Measurements from ENCODE around the gene OOSP2.

DNA sequence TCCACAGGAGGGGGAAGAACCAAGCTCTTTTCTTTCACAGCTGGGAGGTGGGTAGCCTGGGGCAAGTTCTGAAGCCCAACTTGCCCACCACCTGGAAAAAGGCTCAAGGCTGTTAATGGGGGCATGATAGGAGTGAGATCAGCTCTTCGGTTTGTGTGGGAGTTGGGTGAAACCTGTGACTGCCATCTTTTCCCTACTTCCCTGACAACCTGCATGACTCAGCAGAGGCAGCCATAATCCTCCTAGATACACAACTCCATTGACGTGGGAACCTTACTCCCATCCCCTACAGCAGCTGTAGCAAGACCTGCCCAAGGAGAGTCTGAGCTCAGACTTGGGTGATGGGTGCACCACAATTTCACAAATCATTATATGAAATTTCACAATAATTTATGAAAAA lies 36.5 kb upstream of the OOSP2 start:
- TF ChIP-seq, protein P1, sequence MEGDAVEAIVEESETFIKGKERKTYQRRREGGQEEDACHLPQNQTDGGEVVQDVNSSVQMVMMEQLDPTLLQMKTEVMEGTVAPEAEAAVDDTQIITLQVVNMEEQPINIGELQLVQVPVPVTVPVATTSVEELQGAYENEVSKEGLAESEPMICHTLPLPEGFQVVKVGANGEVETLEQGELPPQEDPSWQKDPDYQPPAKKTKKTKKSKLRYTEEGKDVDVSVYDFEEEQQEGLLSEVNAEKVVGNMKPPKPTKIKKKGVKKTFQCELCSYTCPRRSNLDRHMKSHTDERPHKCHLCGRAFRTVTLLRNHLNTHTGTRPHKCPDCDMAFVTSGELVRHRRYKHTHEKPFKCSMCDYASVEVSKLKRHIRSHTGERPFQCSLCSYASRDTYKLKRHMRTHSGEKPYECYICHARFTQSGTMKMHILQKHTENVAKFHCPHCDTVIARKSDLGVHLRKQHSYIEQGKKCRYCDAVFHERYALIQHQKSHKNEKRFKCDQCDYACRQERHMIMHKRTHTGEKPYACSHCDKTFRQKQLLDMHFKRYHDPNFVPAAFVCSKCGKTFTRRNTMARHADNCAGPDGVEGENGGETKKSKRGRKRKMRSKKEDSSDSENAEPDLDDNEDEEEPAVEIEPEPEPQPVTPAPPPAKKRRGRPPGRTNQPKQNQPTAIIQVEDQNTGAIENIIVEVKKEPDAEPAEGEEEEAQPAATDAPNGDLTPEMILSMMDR (IDR thresholded peaks at IDR 0.05), result no peak
- TF ChIP-seq POLR2AphosphoS5 (IDR thresholded peaks at IDR 0.05), result no peak
